Right lung (tissue), 5 donors: ENCODE data around the gene ATP5F1E. TPM values are rescaled to one million over a fixed set of nuclear protein-coding genes. Genes with fewer than 3 reads are reported as not detected.

Experiments
- polyA plus RNA-seq, 5 donors: library from polyadenylated mRNA; unstranded; fragments of 120-200 nt; gene quantifications; one replicate each; pipeline versions ENCODE4 v1.2.1 to v1.2.3, GENCODE V29; 2013; ENCODE audit warnings: inconsistent platforms in 1 of 5, low replicate concordance in 1 of 5; ENCODE audit not compliant: insufficient read length in 5 of 5, insufficient read depth in 1 of 5

ATP5F1E gene
- polyA plus RNA-seq, 5 donors, result 156 to 213 (median 203) TPM

Other genes starting within 250 kb of the ATP5F1E start
- under 1 TPM; 0.55 to 0.89 (median 0.82) TPM for gene GNAS-AS1, start 181.4 kb downstream of the ATP5F1E start, polyA plus RNA-seq
- gene GNAS, start 179.6 kb downstream of the ATP5F1E start, polyA plus RNA-seq, result 1,000 to 10,000 TPM; 1,613 to 2,188 (median 1,845) TPM
- 100 to 1,000 TPM; 102 to 120 (median 109) TPM for gene NELFCD, start 51.1 kb downstream of the ATP5F1E start, polyA plus RNA-seq
- gene CTSZ, start 25.1 kb downstream of the ATP5F1E start, polyA plus RNA-seq, result 100 to 1,000 TPM in 3 of 5 donors, 10 to 100 TPM in 2; 88.8 to 112 (median 111) TPM
- gene TUBB1, start 12.9 kb downstream of the ATP5F1E start, polyA plus RNA-seq, result 1 to 10 TPM; 3.1 to 5.7 (median 4.4) TPM
- 10 to 100 TPM; 46.3 to 66.9 (median 55.5) TPM for gene PRELID3B, start 10.5 kb upstream of the ATP5F1E start, polyA plus RNA-seq
- under 1 TPM; 0.13 to 0.15 (median 0.15) TPM for gene ZNF831, start 131.5 kb upstream of the ATP5F1E start, polyA plus RNA-seq